ENCODE measurements around the gene EXT2.

The EXT2 gene

GRCh38 chr11:44158384-44158783, 62.9 kb downstream of the EXT2 start:
- no peaks in the 10 kb centered on the region for H3K27me3 ChIP-seq (ENCODE audit: insufficient read depth, low read depth, severe bottlenecking)
- H3K27ac ChIP-seq, result no peak overlapping the region
- no peak overlapping the region for H3K4me3 ChIP-seq (ENCODE audit: low read depth, low read length)
- H3K36me3 ChIP-seq, result no peaks in the 10 kb centered on the region
- H3K9me3 ChIP-seq (ENCODE audit: severe bottlenecking), result no peaks in the 10 kb centered on the region
- no peak for TF ChIP-seq CTCF (IDR thresholded peaks at IDR 0.05; ENCODE audit: low read depth, low read length)
- DNase-seq, result no peak

GRCh38 chr11:44159848-44160721, 64.6 kb downstream of the EXT2 start:
- no peaks in the 10 kb centered on the region for H3K36me3 ChIP-seq
- DNase-seq, result no peak
- H3K27me3 ChIP-seq (ENCODE audit: insufficient read depth, low read depth, severe bottlenecking), result no peaks in the 10 kb centered on the region
- no peak overlapping the region for H3K27ac ChIP-seq
- no peak for TF ChIP-seq CTCF (IDR thresholded peaks at IDR 0.05; ENCODE audit: low read depth, low read length)
- H3K9me3 ChIP-seq (ENCODE audit: severe bottlenecking), result no peaks in the 10 kb centered on the region
- H3K4me3 ChIP-seq (ENCODE audit: low read depth, low read length), result no peak overlapping the region

GRCh38 chr11:44162004-44162403, 66.5 kb downstream of the EXT2 start:
- no peak for TF ChIP-seq CTCF (IDR thresholded peaks at IDR 0.05; ENCODE audit: low read depth, low read length)
- H3K9me3 ChIP-seq (ENCODE audit: severe bottlenecking), result no peaks in the 10 kb centered on the region
- no peak overlapping the region for H3K27ac ChIP-seq
- H3K27me3 ChIP-seq (ENCODE audit: insufficient read depth, low read depth, severe bottlenecking), result no peaks in the 10 kb centered on the region
- no peak overlapping the region for H3K4me3 ChIP-seq (ENCODE audit: low read depth, low read length)
- H3K36me3 ChIP-seq, result no peaks in the 10 kb centered on the region
- no peak for DNase-seq

- Histone ChIP-seq H3K27ac (no peak overlapping the region), H3K27me3 (ENCODE audit: insufficient read depth, low read depth, severe bottlenecking) (no peaks in the 10 kb centered on the region), H3K4me3 (ENCODE audit: low read depth, low read length) (no peak overlapping the region), H3K9me3 (ENCODE audit: severe bottlenecking) (no peaks in the 10 kb centered on the region), H3K36me3 (no peaks in the 10 kb centered on the region)
- no peak for DNase-seq
- TF ChIP-seq CTCF (IDR thresholded peaks at IDR 0.05; ENCODE audit: low read depth, low read length), result no peak
Measured at GRCh38 chr11:44162662-44163061, 67.2 kb downstream of the EXT2 start.

- Histone ChIP-seq H3K4me3 (ENCODE audit: low read depth, low read length) (no peak overlapping the region), H3K36me3 (no peaks in the 10 kb centered on the region), H3K27me3 (ENCODE audit: insufficient read depth, low read depth, severe bottlenecking) (no peaks in the 10 kb centered on the region), H3K27ac (no peak overlapping the region), H3K9me3 (ENCODE audit: severe bottlenecking) (no peaks in the 10 kb centered on the region)
- no peak for DNase-seq
- no peak for TF ChIP-seq CTCF (IDR thresholded peaks at IDR 0.05; ENCODE audit: low read depth, low read length)
Measured at GRCh38 chr11:44165432-44165831, 70.0 kb downstream of the EXT2 start.

- H3K27ac ChIP-seq, result no peak overlapping the region
- no peak for TF ChIP-seq CTCF (IDR thresholded peaks at IDR 0.05; ENCODE audit: low read depth, low read length)
- no peaks in the 10 kb centered on the region; the same call in 1 of the 2 replicates for H3K36me3 ChIP-seq
- no peak for DNase-seq
- H3K9me3 ChIP-seq (ENCODE audit: severe bottlenecking), result no peaks in the 10 kb centered on the region
- no peak overlapping the region for H3K4me3 ChIP-seq (ENCODE audit: low read depth, low read length)
- H3K27me3 ChIP-seq (ENCODE audit: insufficient read depth, low read depth, severe bottlenecking), result no peaks in the 10 kb centered on the region
Measured at GRCh38 chr11:44167046-44167445, 71.6 kb downstream of the EXT2 start.

Measured in WERI-Rb-1 (cell line).